Parathyroid adenoma (tissue), 2 donors: ENCODE data around the gene RNF150.
"Not testable (repeated sequence)": the region's sequence is repeated elsewhere in the genome, so short reads cannot be mapped to it uniquely, and the experiment has no call there.

Experiments used
- H2AFZ ChIP-seq: fragments of 300-600 bp; sonication (generic); one replicate; pipeline ENCODE4 v1.7.0; 2017; ENCODE audit warnings: antibody characterized with exemption, mild to moderate bottlenecking
- H3K27ac ChIP-seq: fragments of 300-600 bp; sonication (generic); one replicate; pipeline ENCODE4 v1.7.0; 2017
- H3K27me3 ChIP-seq: fragments of 300-600 bp; sonication (generic); one replicate; pipeline ENCODE4 v1.7.0; 2017; ENCODE audit warnings: low read length; ENCODE audit not compliant: control insufficient read depth, insufficient read depth
- H3K36me3 ChIP-seq: fragments of 300-600 bp; sonication (generic); one replicate; pipeline ENCODE4 v1.7.0; 2017; ENCODE audit warnings: low read length; ENCODE audit not compliant: control insufficient read depth, insufficient read depth
- H3K4me1 ChIP-seq: fragments of 300-600 bp; sonication (generic); one replicate; pipeline ENCODE4 v1.7.0; 2017; ENCODE audit warnings: control low read depth
- H3K4me2 ChIP-seq: fragments of 300-600 bp; sonication (generic); one replicate; pipeline ENCODE4 v1.7.0; 2017; ENCODE audit warnings: low read length
- H3K4me3 ChIP-seq: fragments of 300-600 bp; sonication (generic); one replicate; pipeline ENCODE4 v1.7.0; 2017; ENCODE audit warnings: low read depth, low read length
- H3K79me2 ChIP-seq: fragments of 300-600 bp; sonication (generic); one replicate; pipeline ENCODE4 v1.7.0; 2017; ENCODE audit warnings: control low read depth
- H3K9ac ChIP-seq: fragments of 300-600 bp; sonication (generic); one replicate; pipeline ENCODE4 v1.7.0; 2017; ENCODE audit warnings: mild to moderate bottlenecking
- H3K9me3 ChIP-seq: fragments of 300-600 bp; sonication (generic); one replicate; pipeline ENCODE4 v1.7.0; 2017; ENCODE audit warnings: low read length; ENCODE audit not compliant: control insufficient read depth
- CTCF ChIP-seq: fragments of 300-600 bp; sonication (generic); IDR thresholded peaks from one replicate; pipeline ENCODE4 v1.7.0; 2017; ENCODE audit warnings: antibody characterized with exemption, mild to moderate bottlenecking
- donor health status: primary hyperparathyroidism.

Gene RNF150

GRCh38 chr4:141174457-141174856 lies 41.2 kb upstream of the RNF150 start:
- H3K4me2 ChIP-seq: no peak overlapping the region
- H3K27me3 ChIP-seq: no peaks in the 10 kb centered on the region
- H3K9ac ChIP-seq: no peak overlapping the region
- no peaks in the 10 kb centered on the region for H3K9me3 ChIP-seq
- no peak overlapping the region for H2AFZ ChIP-seq
- no peak overlapping the region for H3K4me3 ChIP-seq
- no peaks in the 10 kb centered on the region for H3K79me2 ChIP-seq
- no peaks in the 10 kb centered on the region for H3K4me1 ChIP-seq
- no peak for TF ChIP-seq CTCF
- H3K36me3 ChIP-seq: no peaks in the 10 kb centered on the region
- no peak overlapping the region for H3K27ac ChIP-seq

GRCh38 chr4:141170671-141171070 lies 37.4 kb upstream of the RNF150 start:
- no peak overlapping the region for H3K9ac ChIP-seq
- no peak overlapping the region for H2AFZ ChIP-seq
- H3K27ac ChIP-seq: no peak overlapping the region
- no peaks in the 10 kb centered on the region for H3K4me1 ChIP-seq
- no peaks in the 10 kb centered on the region for H3K79me2 ChIP-seq
- no peaks in the 10 kb centered on the region for H3K9me3 ChIP-seq
- no peak for TF ChIP-seq CTCF
- H3K36me3 ChIP-seq: no peaks in the 10 kb centered on the region
- H3K27me3 ChIP-seq: no peaks in the 10 kb centered on the region
- no peak overlapping the region for H3K4me2 ChIP-seq
- no peak overlapping the region for H3K4me3 ChIP-seq

GRCh38 chr4:141169391-141169790 lies 36.1 kb upstream of the RNF150 start:
- Histone ChIP-seq H3K79me2 (no peaks in the 10 kb centered on the region), H3K4me1 (no peaks in the 10 kb centered on the region), H3K4me3 (no peak overlapping the region), H3K27me3 (no peaks in the 10 kb centered on the region), H3K9me3 (no peaks in the 10 kb centered on the region), H3K9ac (no peak overlapping the region), H3K4me2 (no peak overlapping the region), H3K27ac (no peak overlapping the region), H3K36me3 (no peaks in the 10 kb centered on the region), H2AFZ (no peak overlapping the region)
- TF ChIP-seq CTCF: no peak

- H3K4me2 ChIP-seq, H3K27me3 ChIP-seq, H3K27ac ChIP-seq, H3K4me1 ChIP-seq, H3K9me3 ChIP-seq, H3K36me3 ChIP-seq, H3K4me3 ChIP-seq, H3K79me2 ChIP-seq, H3K9ac ChIP-seq, H2AFZ ChIP-seq: not testable (repeated sequence)
Observed at GRCh38 chr4:141165001-141165400, 31.7 kb upstream of the RNF150 start.

- Histone ChIP-seq H3K4me3 (no peak overlapping the region), H3K27ac (no peak overlapping the region), H2AFZ (no peak overlapping the region), H3K36me3 (no peaks in the 10 kb centered on the region), H3K4me1 (no peaks in the 10 kb centered on the region), H3K79me2 (no peaks in the 10 kb centered on the region), H3K9me3 (no peaks in the 10 kb centered on the region), H3K4me2 (no peak overlapping the region), H3K9ac (no peak overlapping the region), H3K27me3 (no peaks in the 10 kb centered on the region)
- TF ChIP-seq CTCF: no peak
Observed at GRCh38 chr4:141159027-141159426, 25.8 kb upstream of the RNF150 start.
